Dermis microvascular lymphatic vessel endothelial cell (primary cell): Measurements from ENCODE around the gene CTLA4. TPM values are rescaled to one million over a fixed set of nuclear protein-coding genes. Genes with fewer than 3 reads are reported as not detected.
"Not testable (repeated sequence)": the region's sequence is repeated elsewhere in the genome, so short reads cannot be mapped to it uniquely, and the experiment has no call there.

Experiments used
- DNase-seq, 2 donors: peaks; one replicate each; pipeline versions ENCODE4 v3.0.0 to v3.0.0-alpha.2; 2010; ENCODE audit warnings: low read depth in 2 of 2
- total RNA-seq: library from RNA; depleted of rRNA; stranded (reverse); fragments of >200 nt; gene quantifications from 2 replicates; pipeline ENCODE4 v1.2.1, GENCODE V29; 2014

CTLA4 gene
- total RNA-seq, 1 donor from 2014 or later = 0.26 TPM

DNA sequence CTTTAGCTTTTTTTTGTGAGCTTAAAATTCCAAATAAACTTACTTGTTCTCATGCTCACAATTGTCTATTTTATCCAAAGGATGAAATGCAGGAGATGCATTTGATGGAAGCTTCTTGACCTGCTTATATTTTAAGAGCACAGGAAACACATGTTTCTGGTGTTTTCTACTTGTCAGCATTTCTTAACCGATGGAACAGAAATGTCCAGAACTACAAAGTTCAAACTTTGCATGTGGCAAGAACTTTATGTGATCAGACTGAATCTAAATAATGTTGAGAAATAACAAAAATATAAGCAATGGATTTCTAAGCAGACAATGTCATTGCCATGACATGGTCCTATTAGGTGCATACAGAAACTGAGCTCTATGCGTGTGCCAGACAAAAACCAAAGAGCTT lies 9.9 kb upstream of the CTLA4 start:
- DNase-seq = no peak

DNA sequence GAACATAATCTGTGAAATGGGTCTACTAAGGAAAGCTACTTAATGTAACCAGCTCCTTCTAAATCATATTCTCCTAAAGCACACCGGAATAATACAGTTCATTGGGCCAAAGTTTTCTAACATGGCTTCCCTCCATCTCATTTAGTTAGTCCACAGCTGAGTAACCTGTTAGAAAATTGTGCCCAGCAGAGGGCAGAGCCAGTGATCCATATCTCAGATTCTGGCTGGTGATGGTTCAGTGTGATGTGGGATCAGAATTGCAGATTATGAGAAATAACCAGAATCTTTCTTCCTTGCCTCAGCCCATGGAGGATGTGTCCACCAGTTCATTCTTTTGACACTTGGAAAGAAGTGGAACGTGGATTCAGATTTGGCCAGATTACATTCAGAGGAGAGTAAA lies 9.4 kb upstream of the CTLA4 start:
- DNase-seq = no peak

DNA sequence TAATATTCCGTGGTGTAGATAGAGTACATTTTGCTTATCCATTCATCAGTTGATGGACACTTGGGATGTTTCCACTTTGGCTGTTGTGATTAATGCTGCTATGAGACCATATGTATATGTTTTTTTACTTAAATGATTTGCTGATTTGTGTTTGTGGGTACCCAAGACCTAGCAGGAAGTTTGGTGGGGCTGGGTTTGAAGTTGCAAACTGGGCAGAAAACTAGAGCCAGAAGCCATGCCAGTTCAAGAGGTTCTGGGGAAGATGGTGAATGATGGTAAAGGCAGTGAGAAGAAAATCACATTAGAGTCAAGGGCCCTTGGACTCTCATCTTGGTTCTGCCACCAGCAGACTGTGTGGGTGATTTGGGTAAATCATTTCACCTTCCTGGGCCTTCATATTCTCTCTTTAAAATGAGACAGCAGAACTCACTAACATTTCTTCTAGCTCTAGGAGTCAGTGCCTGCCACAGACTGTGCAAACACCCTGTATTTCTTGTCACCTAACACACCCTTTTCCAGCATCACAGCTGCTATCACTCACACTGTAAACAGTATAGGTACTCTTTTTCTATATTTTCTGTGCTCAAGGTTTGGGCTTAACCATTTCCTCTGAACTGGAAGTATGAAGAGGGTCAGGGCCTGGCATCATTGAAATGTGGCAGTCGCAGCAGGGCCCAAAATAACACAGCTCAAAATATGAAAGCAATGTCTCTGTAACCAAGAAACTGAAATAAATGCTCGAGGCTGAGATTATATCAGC lies 8.4 kb upstream of the CTLA4 start:
- no peak for DNase-seq

DNA sequence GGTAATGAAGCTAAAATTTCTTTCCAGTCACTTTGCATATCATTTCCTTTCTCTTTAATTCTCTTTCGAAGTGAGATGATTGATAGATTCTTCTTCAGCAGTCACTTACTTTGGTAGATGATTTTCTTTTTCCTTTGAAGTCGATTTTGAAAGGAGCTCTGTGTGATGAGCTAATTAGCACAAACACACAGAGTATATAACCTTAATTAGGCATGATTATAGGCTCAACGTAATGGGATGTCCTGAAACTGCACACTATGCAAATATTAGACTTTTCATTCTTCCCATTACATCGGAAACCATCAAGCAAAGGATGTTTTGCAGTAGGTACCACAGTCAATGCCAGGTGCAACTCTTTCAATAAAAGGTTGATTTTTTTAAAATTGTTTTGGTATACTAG lies 6.4 kb upstream of the CTLA4 start:
- no peak for DNase-seq

DNA sequence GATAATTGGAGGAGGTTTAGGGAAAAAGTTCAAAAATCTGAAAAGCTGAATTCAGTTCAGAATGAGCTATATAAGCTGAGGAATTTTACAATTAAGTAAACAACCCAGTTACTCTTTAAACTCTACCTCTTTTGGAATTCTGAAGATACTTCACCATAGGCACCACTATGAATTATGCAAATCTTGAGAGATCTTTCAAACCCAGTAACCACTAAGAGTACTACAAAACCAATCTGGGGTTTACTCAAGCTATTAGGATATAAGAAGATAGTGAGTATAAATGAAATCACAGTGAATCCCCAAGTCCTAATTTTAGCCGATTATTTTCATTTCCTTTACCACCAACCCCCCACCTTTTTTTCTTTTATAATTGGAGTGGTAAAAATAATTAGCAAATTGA lies 6.0 kb upstream of the CTLA4 start:
- no peak for DNase-seq

DNA sequence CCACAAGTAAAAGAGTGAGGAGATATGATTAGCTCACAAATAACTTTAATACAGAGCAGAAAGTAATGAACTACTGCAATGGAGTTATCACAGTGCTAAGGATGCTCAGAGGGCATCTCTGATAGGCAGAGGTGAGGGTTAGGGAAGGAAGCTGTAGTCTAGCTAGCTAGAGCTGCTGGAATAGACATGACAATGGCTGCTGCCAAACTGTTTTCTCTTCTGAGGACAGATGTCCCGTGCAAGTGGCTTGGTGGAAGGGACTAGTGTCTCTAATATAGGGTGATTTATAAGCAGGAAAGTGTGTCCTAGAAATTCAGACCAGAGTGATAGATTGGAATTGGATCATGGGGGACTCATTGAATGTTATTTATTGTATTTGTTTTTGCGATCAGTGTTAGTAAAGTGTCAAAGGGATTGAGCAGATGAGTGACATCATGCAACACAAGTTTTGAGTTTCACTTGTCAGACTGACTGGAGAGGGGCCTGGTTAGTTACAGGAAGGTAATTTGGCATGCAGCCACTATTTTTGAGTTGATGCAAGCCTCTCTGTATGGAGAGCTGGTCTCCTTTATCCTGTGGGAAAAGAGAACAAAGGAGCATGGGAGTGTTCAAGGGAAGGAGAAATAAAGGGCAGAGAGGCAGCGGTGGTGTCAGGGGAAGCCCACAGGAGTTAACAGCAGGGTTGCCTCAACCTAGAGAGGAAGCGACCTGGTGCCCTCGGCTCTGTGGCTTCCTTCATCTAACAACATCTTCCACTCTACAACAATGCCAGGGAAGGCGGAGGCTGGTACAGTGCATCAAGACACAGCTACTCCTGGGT lies 1.9 kb downstream of the CTLA4 start:
- DNase-seq = no peak

DNA sequence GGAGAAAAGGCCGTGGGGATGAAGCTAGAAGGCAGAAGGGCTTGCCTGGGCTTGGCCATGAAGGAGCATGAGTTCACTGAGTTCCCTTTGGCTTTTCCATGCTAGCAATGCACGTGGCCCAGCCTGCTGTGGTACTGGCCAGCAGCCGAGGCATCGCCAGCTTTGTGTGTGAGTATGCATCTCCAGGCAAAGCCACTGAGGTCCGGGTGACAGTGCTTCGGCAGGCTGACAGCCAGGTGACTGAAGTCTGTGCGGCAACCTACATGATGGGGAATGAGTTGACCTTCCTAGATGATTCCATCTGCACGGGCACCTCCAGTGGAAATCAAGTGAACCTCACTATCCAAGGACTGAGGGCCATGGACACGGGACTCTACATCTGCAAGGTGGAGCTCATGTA lies 2.9 kb downstream of the CTLA4 start:
- DNase-seq = no peak

DNA sequence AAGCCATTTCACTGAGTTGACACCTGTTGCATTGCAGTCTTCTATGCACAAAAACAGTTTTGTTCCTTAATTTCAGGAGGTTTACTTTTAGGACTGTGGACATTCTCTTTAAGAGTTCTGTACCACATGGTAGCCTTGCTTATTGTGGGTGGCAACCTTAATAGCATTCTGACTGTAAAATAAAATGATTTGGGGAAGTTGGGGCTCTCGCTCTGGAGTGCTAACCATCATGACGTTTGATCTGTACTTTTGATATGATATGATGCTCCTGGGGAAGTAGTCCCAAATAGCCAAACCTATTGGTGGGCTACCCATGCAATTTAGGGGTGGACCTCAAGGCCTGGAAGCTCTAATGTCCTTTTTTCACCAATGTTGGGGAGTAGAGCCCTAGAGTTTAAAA lies 3.4 kb downstream of the CTLA4 start:
- DNase-seq = no peak

DNA sequence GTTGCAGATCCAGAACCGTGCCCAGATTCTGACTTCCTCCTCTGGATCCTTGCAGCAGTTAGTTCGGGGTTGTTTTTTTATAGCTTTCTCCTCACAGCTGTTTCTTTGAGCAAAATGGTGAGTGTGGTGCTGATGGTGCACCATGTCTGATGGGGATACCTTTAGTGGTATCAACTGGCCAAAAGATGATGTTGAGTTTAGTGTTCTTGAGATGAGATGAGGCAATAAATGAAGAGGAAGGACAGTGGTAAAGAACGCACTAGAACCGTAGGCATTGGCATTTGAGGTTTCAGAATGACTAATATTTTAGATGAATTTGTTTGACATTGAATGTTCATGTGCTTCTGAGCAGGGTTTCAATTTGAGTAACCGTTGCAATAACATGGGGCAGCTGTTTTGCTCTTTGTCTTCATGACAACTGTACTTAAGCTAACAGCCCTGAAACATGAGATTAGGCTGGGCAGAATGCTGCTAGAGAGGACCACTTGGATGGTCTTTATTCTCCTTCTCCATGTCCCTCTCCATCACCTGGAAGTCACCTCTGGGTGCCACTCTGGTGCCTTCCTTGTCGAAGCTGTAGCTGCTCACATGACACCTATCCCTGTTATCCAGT lies 3.9 kb downstream of the CTLA4 start:
- DNase-seq = no peak

DNA sequence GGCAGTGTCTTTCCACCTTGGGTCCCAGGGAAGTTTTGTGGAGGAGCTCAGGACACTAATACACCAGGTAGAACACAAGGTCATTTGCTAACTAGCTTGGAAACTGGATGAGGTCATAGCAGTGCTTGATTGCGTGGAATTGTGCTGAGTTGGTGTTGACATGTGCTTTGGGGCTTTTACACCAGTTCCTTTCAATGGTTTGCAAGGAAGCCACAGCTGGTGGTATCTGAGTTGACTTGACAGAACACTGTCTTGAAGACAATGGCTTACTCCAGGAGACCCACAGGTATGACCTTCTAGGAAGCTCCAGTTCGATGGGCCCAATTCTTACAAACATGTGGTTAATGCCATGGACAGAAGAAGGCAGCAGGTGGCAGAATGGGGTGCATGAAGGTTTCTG lies 5.9 kb downstream of the CTLA4 start:
- no peak for DNase-seq

DNA sequence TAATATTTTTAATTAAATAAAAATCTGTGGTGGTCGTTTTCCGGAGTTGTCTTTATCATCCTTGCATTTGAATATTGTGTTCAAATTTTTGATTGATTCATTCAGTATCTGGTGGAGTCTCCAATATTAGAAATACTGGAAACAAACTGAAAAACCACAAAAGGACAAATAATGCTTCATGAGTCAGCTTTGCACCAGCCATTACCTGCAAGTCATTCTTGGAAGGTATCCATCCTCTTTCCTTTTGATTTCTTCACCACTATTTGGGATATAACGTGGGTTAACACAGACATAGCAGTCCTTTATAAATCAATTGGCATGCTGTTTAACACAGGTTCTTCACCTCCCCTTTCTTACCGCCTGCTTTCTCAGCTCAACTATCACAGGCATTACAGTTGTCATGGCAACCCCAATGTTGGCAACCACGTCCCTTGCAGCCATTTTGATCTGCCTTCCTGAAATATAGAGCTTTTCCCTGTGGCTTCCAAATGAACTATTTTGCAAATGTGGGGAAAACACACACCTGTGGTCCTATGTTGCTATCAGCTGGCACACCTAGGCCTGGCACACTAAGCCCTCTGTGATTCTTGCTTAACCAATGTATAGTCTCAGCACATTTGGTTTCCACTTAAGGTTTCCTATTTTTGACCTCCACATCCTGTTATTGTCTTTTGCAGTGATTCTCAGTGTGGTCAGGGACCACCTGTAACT lies 6.5 kb downstream of the CTLA4 start:
- DNase-seq = no peak

DNA sequence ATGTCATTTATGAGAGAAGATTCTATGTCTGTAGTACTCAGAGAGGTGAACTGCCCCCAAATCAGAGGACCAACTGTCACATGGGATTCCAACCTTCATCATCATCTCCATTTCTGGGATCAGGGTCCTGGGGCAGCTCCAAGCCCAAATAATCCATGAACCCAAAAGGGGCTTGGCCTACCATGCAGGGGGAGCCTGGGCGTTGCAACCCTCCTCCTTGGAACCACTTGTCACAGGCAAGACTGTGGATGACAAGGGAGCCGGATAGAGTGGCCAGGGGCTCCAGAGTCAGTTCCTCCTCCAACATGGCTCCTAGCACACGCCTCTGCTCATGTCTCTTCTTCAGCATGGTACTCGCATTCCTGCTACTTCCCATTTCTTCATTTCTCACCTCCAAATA lies 7.9 kb downstream of the CTLA4 start:
- no peak for DNase-seq

DNA sequence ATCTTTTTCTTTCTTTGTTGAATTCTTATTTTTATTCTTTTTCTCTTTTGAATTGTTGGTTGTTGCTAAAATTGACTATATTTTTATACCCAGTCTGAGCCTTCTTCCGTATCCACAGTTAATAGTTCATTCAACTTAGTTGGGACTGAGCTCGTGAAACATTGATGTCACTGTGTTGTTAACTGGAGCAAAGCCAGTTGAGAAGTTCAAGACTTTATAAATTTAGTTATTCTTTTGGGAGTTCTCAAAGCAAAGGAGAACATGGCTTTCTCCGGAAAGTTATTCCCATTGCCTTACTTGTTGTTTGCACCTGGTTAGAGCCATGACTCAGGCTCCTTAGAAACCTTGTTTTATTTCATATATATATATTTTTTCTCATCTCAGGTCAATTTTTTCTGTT lies 8.8 kb downstream of the CTLA4 start:
- DNase-seq = no peak

DNA sequence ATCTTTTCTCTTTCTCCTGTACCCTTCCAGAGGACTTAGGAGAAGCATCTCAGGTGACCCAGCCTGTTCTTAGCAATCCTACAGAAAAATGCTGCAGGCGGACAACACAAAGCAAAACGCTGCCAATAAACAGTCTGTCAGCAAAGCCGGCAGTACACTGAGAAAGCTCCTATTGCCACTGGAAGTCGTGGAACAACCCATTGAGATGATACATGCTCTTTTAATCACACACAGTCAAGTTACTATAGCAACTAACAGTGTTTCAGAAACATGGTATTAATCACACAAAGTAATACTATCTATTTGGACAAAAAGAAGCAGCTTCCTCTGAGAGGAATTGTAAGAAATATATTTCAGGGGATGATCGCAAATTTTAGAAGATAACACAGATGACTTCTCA lies 10.5 kb downstream of the CTLA4 start:
- DNase-seq = no peak

DNA sequence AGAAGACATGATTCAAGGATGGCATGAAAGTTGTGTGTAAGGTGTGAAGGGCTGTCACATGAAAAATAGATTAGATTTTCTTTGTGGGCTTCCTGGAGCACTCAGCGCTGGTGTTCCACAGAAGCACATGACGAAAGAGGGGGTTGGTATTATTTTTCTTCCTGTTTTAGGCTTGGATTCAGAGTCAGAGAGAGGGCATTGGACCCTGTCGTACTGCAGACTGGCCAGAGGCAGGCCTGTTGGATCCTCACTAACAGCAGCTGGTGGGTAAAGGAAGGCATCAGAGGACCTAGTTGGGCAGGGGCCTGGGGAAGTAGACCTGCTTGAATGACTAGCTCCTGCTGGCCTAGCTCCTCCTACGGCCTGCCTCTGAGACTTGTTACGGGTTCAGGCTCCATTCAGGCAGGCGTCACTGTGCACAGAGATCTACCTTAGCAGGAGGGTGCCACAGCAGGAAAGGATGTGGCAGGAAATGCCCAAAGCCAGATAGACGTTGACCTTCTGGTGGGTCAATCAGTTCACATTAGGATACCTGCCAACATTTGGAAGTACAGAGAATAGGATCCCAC lies 13.1 kb downstream of the CTLA4 start:
- DNase-seq = peak; percentile 25 to 31

DNA sequence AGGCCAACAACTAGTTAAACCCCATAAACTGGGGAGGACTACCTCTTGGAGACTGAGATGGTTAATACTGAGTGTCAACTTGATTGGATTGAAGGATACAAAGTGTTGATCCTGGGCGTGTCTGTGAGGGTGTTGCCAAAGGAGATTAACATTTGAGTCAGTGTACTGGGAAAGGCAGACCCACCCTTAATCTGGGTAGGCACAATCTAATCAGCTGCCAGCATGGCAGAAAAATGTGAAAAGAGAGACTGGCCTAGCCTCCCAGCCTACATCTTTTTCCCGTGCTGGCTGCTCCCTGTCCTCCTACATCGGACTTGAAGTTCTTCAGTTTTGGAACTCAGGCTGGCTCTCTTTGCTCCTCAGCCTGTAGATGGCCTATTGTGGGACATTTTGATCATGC lies 13.6 kb downstream of the CTLA4 start:
- DNase-seq = not testable (repeated sequence)

DNA sequence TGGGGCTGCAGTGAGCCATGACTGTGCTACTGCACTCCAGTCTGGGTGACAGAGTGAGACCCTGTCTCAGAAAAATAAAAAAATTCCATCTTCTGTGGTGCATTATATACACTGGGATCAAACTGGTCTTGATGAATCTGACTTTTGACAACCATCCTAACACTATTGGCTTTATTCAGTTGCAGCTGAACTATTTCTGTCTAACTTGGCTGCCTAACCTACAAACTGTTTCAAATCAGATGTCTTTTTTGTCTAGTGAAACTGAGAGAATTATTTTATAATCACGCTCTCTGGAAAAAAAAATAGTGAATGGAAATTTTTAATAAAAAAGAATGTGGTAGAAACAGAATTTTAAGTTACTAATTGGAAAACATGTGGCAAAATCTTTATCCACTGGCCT lies 15.0 kb downstream of the CTLA4 start:
- no peak for DNase-seq

DNA sequence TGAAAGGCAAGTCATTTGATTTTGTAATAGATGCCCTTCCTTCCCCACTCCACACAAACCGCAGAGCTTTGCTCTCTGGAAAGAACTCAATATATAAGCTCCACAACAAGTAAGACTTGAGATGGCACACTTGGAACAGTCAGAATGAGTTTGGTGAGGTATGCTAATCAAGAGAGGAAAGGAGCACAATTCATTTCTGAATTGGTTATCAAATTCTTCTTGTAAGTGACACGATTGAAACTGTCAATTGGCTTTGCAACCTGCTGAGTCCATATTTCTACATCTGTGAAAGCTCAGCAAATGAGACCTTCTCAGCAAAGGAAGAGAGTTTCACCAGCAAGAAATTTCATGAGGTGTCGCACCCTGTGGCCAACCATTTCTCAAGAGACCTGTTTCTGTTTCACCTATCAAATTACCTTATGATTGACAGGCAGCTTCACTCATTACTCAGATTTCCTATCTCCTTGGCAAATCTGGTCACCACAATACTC lies 19.1 kb downstream of the CTLA4 start:
- no peak for DNase-seq

DNA sequence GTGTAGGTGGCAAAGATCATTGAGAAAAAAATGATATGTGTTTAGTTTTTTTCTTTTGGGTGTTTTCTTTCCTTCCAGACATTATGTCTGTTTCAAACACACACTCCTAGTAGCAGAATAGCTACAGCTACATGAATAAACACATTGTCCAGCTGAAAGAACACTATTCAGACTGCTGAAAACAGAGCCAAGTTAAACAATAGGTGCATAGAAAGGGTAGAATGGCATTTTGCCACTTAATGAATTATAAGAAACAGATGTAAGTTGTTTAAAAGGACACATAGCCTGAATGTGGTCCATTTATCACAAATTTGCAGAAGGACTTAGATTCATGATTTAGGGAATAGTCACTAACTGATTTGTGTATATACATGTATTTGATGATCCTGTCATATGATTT lies 20.1 kb downstream of the CTLA4 start:
- peak; percentile 34 to 72 for DNase-seq

DNA sequence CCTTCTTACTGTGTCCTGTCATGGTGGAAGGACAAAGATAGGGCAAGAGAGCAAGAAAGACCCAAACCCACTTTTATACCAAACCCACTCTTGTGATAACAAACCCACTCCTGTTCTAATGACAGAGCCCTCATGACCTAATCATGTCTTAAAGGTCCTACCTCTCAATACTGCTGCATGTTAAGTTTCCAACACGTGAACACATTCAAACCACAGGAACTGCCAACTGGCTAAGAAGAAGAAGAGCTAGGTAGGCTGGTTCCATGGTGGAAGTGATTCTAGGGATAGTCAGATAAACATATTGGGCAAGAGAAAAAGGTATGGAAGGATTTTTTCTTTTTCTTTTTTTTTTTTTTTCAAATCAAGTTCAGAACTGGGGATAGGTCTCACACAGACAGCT lies 22.0 kb downstream of the CTLA4 start:
- no peak for DNase-seq

DNA sequence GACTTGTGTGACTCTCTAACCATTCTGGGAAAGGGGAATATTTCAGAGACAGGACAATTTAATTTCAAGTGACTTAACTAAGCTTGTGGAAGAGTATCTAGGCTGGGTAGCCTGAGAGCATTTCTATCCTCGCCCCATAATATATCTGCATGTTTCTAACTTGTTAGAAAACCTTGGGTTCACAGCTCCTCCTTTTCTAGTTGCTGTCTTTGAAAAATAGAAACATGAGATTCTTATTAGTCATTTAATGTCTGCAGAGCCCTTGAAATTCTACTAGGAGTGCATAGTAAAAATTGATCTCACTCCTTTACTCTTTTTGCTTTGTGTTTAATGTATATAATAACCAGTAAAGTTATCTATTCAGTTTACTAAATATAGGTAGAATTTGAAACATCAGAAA lies 22.4 kb downstream of the CTLA4 start:
- DNase-seq = no peak

DNA sequence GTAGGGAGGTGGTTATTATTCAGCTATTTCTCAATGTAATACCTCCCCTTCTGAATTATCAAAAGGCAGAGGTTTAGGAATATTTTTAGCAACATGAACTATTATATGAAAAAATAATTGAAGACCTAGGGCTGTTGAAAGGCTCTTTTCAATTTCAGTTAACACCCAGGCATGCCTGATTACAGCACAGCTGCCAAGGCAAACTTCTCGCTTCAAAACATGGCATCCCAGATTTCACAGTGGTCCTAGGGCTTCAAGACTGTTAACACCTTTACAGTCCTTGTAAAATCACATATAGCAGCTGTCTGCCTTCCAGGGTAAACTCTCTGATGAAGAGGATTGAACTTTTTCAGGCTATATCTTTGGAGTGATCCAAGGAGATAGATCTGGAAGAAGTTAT lies 23.2 kb downstream of the CTLA4 start:
- DNase-seq = no peak
